ENCODE measurements around the gene GALNT11.

GALNT11 gene

GRCh38 chr7:152120210-152120609 is 94.7 kb downstream of the GALNT11 start:
- H3K4me3 ChIP-seq (ENCODE audit: low read depth, low read length), result no peak overlapping the region
- no peak for TF ChIP-seq CTCF (IDR thresholded peaks at IDR 0.05; ENCODE audit: low read depth, low read length)

GRCh38 chr7:152120776-152121175 is 95.3 kb downstream of the GALNT11 start:
- no peak for TF ChIP-seq CTCF (IDR thresholded peaks at IDR 0.05; ENCODE audit: low read depth, low read length)
- H3K4me3 ChIP-seq (ENCODE audit: low read depth, low read length), result no peak overlapping the region

- H3K4me3 ChIP-seq (ENCODE audit: low read depth, low read length), result no peak overlapping the region
- no peak for TF ChIP-seq CTCF (IDR thresholded peaks at IDR 0.05; ENCODE audit: low read depth, low read length)
These were observed 96.0 kb downstream of the GALNT11 start for GRCh38 chr7:152121432-152121831.

GRCh38 chr7:152122540-152122939 is 97.1 kb downstream of the GALNT11 start:
- H3K4me3 ChIP-seq (ENCODE audit: low read depth, low read length), result no peak overlapping the region
- no peak for TF ChIP-seq CTCF (IDR thresholded peaks at IDR 0.05; ENCODE audit: low read depth, low read length)

GRCh38 chr7:152126741-152127140 is 101.3 kb downstream of the GALNT11 start:
- no peak for TF ChIP-seq CTCF (IDR thresholded peaks at IDR 0.05; ENCODE audit: low read depth, low read length)

GRCh38 chr7:152127229-152127628 is 101.8 kb downstream of the GALNT11 start:
- H3K4me3 ChIP-seq (ENCODE audit: low read depth, low read length), result no peak overlapping the region
- no peak for TF ChIP-seq CTCF (IDR thresholded peaks at IDR 0.05; ENCODE audit: low read depth, low read length)

More at GRCh38 chr7:152126741-152127140, 101.3 kb downstream of the GALNT11 start:
- H3K4me3 ChIP-seq (ENCODE audit: low read depth, low read length), result no peak overlapping the region

GRCh38 chr7:152128252-152128651 is 102.8 kb downstream of the GALNT11 start:
- no peak for TF ChIP-seq CTCF (IDR thresholded peaks at IDR 0.05; ENCODE audit: low read depth, low read length)
- H3K4me3 ChIP-seq (ENCODE audit: low read depth, low read length), result no peak overlapping the region

All from WI38 (cell line).